ENCODE results near the gene ST6GALNAC3. TPM values are rescaled to one million over a fixed set of nuclear protein-coding genes. Genes with fewer than 3 reads are reported as not detected.

ST6GALNAC3 gene
- total RNA-seq, 1 experiment from 2014 or later = 0.48 TPM

DNA sequence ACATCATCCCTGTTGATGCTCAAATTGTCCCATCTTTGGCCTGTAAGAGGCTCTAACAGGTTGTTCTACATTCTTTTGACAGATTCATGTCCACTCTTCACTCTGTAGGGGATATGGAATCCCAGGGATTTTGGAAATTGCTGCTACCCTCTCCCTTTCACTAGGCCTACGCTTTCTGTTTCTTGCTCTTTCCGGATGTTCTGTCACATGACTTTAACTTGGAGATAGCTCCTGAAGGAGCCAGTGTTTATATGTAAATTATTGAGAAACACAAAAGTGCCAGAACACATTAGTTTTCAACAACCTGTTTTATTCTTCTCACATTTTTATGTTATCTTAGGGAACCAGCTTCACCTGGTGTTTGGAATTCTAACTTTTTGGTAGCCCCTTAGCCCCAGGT, 505.7 kb downstream of the ST6GALNAC3 start:
- no peak for DNase-seq (ENCODE audit: low read depth)

DNA sequence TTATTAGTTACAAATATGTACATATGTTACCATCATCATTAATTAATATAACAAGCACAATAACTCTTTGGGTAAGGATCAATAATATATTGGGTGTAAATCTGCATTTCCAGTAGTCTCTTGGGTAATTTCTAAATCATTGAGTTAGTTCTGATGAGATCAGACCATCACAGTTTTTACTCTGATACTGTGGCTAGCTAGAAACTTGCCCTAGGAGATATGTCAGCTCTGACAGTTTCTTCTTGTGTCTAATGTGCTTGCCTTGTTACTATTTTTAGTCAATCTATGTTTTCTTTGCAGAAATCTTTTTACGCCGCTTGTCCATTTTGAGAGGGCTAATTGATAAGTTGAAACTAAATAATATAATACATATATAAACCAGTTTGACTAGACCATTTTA, 507.2 kb downstream of the ST6GALNAC3 start:
- DNase-seq (ENCODE audit: low read depth) = no peak

DNA sequence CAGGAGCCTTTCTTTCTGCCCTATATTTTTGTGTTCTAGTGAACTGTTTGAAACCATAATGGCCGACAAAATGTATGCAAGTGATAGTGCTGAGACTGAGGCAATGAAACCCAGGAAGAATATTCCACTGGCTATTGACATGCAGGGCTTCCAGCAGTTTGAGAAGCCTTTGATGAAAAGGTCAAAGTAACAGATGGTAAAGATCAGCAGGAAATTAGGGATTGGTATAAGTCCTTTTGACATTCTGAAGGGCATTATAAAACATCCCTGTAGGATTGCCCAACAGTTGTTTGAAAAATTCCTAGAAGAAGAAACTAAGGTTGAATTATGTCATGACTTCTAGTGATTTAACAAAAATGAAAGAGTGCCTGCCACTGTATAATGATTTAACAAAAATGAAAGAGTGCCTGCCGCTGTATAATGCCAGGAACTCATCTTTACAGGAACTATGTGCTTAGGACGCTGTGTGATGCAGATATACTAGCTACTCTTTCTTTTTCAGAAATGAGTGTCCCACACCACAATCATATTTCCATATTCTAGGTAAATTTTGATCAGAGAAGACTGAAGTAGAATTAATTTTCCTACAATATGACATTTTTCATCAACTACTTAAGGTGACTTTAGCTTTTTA, 508.8 kb downstream of the ST6GALNAC3 start:
- no peak for DNase-seq (ENCODE audit: low read depth)

DNA sequence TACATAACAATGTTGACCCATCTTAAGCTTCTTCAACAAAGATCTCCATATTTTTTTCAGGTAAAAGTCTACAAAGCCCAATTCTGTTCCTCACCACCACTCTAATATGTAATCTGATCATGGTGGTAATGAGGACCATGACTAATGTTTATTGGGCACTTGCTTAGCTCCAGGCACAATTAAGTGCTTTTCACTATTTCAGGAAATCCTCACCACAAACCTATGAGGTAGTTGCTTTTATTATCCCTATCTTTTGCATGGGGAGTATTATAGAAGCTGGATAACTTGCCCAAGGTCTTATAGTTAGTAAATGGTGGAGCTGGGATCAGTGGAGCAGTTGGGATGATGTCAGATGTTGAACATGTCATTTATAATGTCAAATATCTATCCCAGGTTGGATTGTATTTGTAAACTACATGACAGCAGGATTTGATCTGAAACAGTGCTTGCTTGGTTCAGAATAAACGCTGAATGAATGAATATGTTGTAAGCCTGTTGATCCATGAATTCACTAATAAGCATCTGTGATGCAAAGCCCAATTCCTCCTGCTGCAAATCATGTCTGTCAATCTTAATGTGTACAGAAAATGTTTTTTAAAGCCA, 509.4 kb downstream of the ST6GALNAC3 start:
- DNase-seq (ENCODE audit: low read depth) = no peak

DNA sequence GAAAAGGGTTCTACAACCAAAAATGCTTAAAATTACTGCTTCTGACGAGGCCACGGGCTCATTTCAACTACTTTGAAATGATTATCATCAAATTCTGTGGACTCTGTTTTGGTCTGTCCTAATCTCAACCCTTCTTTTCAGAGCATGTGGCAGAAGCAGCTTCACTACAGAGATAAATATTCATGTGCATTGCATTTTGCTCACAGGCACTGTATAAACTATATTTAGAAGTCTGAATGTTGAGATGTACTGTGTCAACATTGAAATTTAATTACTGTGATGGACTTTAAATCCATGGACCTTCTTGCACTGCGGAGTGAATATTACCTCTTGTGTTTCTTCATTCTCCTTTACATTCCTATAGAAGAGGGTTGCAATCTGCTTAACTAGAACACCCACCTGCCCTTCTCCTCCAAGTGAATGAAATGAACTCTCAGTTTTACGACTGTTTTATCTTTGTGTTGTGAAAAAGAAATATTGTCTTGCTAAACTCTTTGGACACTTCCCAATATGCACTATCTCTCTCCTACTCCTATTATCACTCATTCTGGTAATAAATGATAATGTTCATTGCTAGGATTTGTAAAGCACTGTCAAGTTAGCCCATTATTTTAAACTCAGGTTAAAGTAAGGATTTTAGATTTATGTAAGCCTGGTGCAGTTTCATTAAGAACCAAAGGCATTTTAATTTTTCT, 511.6 kb downstream of the ST6GALNAC3 start:
- DNase-seq (ENCODE audit: low read depth) = no peak

DNA sequence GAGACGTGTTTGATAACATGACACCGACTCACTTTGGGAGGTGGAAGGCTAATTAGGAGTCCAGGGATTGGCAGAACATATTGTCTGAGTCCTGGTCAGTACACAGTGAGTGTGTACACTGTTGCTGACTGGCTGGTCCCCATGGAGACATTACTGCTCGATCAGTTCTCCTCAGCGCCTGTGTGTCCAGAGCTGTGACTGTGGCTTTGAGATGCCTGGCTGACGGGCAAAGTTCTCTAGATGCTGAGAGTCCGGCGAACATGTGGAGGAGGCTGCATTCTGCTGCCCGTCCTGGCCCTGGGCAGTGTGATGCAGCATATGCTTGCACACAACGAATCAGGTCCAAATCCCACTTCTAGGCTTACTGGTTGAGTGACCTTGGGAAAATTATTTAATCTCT, 512.7 kb downstream of the ST6GALNAC3 start:
- no peak for DNase-seq (ENCODE audit: low read depth)

DNA sequence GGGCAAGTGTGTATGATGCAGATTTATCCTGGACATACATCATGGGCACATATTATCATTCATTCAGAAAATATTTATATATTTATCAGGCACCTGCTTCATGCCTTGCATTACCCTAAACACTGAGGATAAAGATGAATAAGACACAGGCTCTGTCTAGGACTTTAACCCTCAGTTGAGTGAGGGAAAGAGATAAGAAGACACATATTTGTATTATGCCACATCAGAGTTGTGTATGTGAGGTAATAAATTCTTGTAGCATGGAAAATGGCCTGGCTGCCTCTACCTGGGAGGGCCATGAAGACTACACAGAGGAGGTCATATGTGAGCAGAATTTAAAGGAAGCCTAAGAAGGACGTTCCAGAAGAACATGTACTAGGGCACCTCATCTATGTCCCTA, 516.9 kb downstream of the ST6GALNAC3 start:
- DNase-seq (ENCODE audit: low read depth) = no peak

DNA sequence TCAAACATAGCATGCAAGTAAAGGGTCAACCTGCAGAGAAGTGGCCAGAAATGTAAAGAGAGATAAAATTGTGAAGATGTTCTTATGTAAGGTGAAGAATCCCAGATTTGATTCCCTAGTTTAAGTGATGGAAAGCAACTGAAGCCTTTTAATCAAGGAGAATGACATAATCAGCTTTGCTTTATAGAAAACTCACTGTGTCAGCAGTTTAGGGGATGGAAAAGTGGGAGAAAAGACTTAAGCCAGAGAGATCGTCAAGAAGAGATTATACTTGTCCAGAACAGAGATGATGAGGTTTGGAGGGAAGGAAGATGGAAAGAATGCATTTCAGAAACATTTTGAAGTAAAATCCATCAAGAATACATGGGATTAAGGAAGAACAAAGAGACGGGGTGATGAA, 517.4 kb downstream of the ST6GALNAC3 start:
- DNase-seq (ENCODE audit: low read depth) = no peak

DNA sequence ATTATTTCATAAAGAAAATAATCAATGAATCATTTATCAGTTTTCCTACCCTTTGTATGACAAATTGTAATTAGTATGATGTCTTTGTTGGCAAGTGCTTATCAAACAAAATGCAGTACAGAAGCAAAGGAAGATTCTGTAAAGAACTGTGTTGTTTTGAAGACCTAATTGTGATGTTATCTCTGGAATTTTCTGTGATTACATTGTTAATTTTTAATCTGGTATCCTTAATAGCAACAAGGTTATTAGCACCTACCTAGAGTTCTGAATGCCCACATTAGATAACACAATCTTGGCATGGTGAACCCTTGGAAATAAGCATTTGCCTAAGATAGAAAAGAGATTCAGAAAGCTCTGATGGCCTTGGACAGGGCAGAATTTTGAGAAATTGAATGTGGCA, 518.6 kb downstream of the ST6GALNAC3 start:
- no peak for DNase-seq (ENCODE audit: low read depth)

DNA sequence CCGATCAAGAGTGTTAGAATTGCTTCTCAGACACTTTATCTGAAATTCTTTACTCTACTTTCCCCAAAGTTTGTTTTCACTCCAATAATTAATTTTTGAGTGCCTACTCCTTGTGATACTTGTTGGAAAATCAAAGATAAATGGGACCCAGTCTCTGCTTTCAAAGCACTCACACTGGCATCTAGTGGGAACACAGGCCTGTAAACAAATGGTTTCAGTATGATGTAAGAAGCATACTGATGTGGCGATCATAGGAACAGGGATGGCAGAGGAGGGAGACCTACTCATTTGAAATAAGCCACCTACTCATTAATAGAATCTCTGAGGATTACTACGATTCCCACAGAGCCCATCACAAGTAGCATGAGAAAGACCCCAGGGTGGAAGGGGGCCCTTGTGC, 519.1 kb downstream of the ST6GALNAC3 start:
- DNase-seq (ENCODE audit: low read depth) = no peak

DNA sequence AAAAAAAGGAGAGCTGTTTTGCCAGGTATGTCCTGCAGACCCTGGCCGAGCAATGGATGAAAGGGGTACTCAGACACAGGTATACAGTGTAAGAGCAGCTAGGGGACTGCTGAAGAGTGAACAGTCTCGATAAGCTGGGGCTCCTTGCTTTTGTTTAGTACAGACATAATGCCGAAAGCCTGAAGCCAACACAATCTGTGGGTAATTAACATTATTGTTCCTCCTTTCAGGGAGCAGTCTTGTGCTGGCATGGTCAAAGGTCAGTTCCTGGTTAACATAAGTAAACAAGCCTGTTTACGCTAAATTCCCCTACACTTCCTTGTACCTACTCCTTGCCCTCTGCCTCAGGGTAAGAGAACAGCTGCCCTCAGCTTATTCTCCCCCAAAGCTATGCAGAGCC, 520.5 kb downstream of the ST6GALNAC3 start:
- no peak for DNase-seq (ENCODE audit: low read depth)

DNA sequence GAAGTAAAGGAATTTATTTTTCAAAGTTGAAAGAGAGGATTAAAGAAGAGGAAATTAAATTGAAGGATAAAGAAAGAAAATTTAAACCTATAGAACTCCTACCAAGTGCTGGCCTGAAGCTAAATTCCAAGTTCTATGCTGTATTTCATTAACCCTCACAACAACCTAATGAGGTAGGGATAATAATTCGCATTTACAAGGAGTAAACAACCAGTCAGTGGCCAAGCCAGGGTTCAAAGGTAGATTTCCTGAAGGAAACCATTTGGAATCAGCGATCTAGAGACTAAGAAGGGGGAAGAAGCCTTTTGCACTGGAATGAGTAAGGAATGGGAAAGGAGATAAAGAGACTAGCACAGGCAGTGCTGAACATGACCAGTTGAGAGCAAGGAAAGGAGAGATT, 526.9 kb downstream of the ST6GALNAC3 start:
- DNase-seq (ENCODE audit: low read depth) = no peak

DNA sequence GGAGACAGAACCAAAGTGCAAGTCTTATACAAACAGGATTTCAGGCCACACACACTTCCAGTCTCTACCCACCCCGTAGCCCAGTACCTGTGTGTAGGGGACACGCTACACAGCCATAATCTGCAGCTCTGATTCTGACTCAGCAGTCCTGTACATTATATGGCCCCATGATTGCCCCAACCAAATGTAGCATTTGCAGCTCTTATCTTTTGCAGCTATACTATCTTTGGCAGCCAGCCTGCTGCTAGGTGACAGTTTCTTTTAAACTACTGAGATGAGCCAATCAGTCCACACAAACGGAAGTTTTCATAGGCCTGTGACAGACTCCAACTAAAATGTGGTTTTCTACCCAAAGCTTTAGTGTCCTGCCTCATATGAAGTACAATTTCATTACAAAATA, 533.2 kb downstream of the ST6GALNAC3 start:
- DNase-seq (ENCODE audit: low read depth) = no peak

DNA sequence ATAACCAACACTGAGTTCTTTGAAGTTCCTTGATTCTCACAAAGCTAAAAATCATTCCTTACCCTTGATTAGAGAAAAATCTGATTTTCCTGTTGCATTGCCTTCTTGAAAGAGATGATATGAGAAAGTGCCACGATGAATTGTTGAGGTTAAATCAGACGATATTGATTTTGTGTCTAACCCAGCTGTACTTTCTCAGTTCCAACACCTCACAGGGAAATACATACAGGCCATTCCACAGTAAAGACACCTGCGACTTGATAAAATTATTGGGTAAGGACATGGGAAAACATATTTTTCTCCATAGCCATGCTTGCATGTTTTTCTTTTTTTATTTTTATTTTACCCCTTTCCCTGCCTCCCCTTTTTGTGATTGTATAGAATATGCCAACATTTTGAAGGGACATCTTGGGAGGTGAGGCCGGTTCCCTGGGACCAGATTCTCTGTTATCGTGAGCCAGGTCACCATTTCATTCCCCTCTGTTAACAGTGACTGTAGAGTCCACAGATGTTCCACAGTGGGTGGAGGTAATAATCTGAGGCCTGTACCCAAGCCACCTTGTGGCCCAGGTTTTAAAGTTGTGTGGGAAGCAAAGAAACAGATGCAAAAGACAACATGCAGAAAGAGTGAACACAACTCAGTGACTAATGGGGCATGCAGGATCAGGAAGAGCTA, 537.4 kb downstream of the ST6GALNAC3 start:
- no peak for DNase-seq (ENCODE audit: low read depth)

DNA sequence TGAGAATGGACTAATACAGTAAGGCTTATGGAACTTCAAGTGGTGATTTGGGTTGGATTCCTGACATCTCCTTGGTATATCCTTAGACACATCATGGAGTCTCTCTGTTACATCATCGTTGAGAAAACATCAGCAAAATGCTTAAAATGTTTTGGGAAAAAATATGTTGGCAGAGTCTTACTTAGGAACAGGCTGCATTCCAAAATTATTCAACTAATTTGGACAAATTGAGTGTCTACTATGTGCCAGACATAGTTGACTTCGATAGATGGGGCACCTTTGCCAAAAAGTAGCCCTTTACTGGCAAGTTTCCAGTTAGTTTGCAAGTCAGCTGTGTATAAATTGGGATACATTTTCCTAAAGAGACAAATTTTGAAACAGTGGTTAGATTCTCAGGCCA, 539.3 kb downstream of the ST6GALNAC3 start:
- DNase-seq (ENCODE audit: low read depth) = no peak

DNA sequence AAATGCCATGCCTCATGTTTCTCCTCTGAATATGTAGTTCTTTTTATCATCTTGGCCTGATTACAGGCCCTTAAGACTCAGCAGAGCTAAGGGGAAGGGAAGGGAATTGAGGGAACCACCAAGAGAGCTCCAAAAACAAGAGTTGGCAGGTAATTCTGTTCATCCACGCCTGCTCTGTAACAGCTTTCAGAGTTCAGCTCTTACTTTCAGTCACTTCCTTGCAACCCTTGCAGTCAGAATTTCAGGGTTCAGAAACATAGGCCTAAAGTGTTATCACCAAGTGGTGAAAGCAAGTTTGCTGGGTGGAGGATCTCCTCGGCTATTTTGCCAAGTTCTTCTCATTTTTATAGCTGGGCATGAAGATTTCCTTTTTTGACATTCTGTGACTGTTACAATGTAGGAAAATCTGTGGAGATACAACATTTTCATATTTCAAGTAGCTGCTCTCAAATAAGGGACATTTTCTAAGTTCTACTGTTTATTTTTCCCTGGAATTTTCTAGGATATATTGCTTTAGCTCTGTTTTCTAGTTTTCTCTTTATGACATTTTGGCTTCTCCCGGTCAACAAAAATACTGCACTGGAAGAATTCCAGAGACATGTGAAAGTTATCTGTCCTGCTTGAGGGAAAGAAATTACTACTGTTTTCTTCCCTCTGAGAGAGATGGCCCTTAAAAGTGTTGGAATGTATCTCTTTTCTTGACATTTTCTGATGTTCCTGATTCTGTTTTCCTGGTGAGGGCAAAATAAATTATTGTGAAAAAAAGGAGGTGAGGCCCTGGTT, 540.9 kb downstream of the ST6GALNAC3 start:
- no peak for DNase-seq (ENCODE audit: low read depth)

DNA sequence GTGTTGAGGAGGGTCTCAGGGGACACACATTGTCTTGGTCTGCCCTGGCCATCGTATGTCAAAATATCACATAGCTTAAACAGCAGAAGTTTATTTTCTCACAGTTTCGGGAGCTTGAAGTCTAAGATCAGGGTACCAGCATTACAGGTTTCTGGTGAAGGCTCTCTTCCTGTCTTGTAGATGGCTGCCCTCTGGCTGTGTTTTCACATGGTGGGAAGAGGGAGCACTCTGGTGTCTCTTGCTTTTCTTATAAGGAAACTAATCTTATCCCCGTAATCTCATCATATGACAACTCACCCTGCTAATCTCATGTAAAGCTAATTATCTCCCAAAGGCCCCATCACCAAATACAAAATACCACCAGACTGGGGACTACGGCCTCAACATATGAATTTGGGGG, 545.8 kb downstream of the ST6GALNAC3 start:
- no peak for DNase-seq (ENCODE audit: low read depth)

DNA sequence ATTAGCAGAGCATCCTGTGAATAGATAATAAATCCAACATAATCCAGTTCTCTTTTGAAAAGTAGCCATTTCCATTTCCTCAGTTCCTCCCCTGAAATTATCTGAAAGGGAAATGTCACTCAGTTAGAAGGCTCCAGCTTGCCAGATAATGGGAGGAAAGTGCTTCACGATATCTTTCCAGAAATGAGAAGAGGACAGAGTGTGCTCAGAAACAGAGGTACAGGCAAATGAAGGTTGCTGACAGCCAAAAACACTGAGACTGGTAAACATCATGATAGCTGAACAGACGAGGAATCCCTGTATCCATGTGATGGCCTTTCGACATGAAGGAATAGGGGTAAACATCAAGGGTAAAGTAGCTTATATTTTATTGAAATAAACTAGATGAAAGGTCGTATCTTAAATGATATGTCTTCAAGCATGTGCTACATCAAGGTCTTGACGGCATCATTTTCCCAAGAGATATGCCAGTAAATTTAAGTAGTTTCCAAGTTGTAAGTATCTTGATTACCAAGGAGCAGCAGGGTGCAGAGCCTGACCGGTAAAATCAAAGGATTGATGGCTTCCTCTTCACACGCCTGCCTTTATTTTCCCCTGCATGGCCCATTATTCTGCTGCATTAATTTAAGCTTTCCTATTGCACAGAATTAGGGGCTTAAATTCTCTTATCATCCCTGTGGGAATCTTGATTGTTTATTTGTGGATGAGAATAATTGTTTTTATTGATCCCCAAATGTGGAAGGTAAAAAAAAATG, 548.4 kb downstream of the ST6GALNAC3 start:
- DNase-seq (ENCODE audit: low read depth) = no peak

DNA sequence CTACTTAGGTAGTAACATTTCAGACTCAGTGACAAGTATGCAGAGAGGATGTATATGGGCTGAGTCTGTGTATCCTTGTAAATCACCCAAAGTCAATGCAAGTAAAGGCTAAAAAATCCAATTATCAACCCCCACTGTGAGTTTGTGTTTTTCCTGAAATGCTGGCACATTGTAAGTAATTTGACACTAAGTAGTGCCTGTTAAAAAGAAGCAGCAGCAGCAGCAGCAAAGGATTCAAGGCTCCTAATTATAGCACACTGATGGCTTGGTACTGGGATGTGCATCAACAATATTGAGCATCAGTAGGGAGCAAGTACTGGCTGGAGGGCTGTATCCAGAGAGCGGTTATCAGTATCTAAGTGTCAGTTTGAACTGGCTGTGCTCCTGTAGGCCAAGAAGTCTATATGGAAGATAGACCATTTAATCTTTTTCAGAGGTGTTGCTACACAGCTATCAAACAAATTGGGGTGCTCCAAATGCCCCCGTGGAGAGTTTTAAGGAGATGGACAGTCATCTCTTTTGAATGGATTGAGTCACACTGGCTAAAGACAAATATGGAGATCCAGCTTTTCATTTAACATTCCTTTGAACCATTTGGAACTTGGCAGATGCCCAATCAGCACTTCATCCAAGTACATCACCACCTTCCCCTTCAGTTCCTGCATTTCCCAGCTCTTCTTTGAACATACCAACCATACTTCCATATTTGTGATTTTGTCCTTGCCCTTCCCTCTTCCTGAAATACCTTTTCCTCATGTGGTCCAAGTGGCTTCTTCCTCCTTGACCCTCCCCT, 551.5 kb downstream of the ST6GALNAC3 start:
- DNase-seq (ENCODE audit: low read depth) = no peak

DNA sequence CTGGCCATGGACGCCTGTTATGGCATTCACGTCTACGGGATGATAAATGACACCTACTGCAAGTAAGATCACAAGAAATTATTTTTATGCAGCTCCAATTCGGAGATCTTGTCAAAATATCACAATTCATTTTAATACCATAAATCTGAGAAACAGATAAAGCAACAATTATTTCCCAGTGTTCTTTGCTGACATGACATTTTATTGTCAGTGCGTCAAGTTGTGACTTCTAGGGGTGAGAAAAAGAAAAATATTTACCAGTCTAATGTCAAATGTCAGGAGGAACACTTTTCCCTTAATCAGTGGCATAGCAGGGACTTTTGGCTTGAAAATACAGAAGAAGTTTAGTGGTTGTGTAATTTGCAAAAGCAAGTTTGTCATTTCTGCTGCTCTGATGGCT, 553.0 kb downstream of the ST6GALNAC3 start:
- DNase-seq (ENCODE audit: low read depth) = no peak
